Mesothelial cell of epicardium (in vitro differentiated cells): ENCODE data around the gene RAB5IF. TPM values are rescaled to one million over a fixed set of nuclear protein-coding genes. Genes with fewer than 3 reads are reported as not detected.

Experiments
- DNase-seq, 2 experiments: peaks; one replicate each; pipeline ENCODE4 v3.0.0; 2021; ENCODE audit warnings: low spot score in 2 of 2; ENCODE audit not compliant: unreplicated experiment in 2 of 2
- H3K27ac Mint-ChIP-seq: 2 replicates; pipeline ENCODE4 v1.8.0; 2021; ENCODE audit warnings: mixed read lengths
- H3K27me3 Mint-ChIP-seq: 2 replicates; pipeline ENCODE4 v1.8.0; 2021; ENCODE audit warnings: low read depth, mixed read lengths
- H3K36me3 Mint-ChIP-seq: 2 replicates; pipeline ENCODE4 v1.8.0; 2021; ENCODE audit warnings: mixed read lengths
- H3K4me1 Mint-ChIP-seq: 2 replicates; pipeline ENCODE4 v1.8.0; 2021; ENCODE audit warnings: mixed read lengths
- H3K4me3 Mint-ChIP-seq: 2 replicates; pipeline ENCODE4 v1.8.0; 2021; ENCODE audit warnings: mild to moderate bottlenecking, moderate library complexity, mixed read lengths
- H3K9me3 Mint-ChIP-seq: 2 replicates; pipeline ENCODE4 v1.8.0; 2021; ENCODE audit warnings: mixed read lengths
- total RNA-seq: library from RNA; stranded (reverse); gene quantifications from 3 replicates; pipeline ENCODE4 v1.2.1, GENCODE V29; 2021
- TF ChIP-seq, protein P1 (sequence below): fragments of 200-600 bp; sonication (generic); IDR thresholded peaks from one replicate; pipeline ENCODE4 v1.5.0; 2021; ENCODE audit warnings: antibody characterized with exemption; ENCODE audit not compliant: unreplicated experiment

The RAB5IF gene
- total RNA-seq, 1 donor from 2014 or later = 40.0 TPM

DNA sequence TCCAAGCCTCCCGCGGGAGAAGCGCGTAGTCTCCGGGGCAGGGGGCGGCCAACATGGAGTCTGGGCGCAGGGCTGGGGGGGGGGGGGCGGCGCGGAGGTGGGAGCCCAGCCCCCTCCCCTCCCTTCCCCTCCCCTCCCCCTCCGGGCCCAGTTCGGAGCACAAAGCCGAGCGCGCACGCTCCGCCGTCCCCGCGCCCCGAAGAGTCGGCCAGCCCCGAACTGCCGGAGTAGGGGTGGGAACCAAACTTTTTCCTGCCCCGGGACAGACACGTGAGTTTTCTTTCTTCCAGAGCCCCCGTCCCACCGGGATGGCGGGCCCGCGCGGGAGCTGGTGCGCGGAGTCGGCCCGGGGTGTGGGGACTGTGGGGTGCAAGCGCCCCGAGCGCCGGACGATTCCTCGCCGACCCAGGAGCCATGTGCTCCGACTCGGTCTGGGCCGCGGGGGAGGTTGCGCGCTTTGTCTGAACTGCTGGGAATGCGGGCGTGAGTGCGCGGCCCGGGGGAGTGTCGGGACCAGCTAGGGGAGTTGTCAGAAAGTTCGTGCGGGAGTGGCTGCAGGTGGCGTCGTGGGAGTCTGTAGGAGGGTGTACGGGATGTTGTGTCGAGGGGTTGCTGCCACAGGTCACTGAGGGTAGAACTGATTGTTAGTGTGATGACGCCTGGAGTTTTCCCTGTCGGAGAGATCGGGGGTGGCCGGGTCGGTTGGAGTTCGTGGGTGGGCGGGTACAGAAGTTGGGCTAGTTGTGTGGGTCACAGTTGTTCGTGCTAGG, 31.0 kb upstream of the RAB5IF start:
- Mint-ChIP-seq H3K4me3 (peak overlapping the region; percentile 81), H3K9me3 (no peaks in the 10 kb centered on the region), H3K27ac (peak overlapping the region; percentile 97), H3K27me3 (no peaks in the 10 kb centered on the region), H3K4me1 (peaks cover 45% of the 10 kb centered on the region), H3K36me3 (peaks cover 5% of the 10 kb centered on the region)
- TF ChIP-seq, protein P1, sequence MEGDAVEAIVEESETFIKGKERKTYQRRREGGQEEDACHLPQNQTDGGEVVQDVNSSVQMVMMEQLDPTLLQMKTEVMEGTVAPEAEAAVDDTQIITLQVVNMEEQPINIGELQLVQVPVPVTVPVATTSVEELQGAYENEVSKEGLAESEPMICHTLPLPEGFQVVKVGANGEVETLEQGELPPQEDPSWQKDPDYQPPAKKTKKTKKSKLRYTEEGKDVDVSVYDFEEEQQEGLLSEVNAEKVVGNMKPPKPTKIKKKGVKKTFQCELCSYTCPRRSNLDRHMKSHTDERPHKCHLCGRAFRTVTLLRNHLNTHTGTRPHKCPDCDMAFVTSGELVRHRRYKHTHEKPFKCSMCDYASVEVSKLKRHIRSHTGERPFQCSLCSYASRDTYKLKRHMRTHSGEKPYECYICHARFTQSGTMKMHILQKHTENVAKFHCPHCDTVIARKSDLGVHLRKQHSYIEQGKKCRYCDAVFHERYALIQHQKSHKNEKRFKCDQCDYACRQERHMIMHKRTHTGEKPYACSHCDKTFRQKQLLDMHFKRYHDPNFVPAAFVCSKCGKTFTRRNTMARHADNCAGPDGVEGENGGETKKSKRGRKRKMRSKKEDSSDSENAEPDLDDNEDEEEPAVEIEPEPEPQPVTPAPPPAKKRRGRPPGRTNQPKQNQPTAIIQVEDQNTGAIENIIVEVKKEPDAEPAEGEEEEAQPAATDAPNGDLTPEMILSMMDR = no peak
- DNase-seq = peak; percentile 67 to 80

DNA sequence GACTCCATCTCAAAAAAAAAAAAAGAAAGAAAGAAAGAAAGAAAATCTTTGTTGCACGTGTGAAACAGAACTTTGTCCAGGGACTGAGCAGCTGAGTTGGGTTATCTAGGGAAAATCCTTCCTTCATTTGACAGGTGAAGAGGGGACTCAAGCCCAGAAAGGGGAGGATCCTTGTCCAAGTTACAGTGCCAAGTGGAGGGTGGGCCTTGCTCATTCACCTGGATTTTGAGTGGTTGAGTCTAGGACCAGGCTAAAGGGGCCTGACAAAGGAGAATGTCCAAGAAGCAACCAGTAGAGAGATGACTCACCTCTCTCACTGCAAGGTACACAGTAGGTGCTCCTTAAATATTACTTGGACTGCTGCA, 29.5 kb upstream of the RAB5IF start:
- Mint-ChIP-seq H3K27ac (peak overlapping the region; percentile 97), H3K4me3 (peak overlapping the region; percentile 81), H3K4me1 (peaks cover 46% of the 10 kb centered on the region), H3K27me3 (no peaks in the 10 kb centered on the region), H3K9me3 (no peaks in the 10 kb centered on the region), H3K36me3 (peaks cover 12% of the 10 kb centered on the region)
- TF ChIP-seq, protein P1 = no peak
- no peak for DNase-seq

DNA sequence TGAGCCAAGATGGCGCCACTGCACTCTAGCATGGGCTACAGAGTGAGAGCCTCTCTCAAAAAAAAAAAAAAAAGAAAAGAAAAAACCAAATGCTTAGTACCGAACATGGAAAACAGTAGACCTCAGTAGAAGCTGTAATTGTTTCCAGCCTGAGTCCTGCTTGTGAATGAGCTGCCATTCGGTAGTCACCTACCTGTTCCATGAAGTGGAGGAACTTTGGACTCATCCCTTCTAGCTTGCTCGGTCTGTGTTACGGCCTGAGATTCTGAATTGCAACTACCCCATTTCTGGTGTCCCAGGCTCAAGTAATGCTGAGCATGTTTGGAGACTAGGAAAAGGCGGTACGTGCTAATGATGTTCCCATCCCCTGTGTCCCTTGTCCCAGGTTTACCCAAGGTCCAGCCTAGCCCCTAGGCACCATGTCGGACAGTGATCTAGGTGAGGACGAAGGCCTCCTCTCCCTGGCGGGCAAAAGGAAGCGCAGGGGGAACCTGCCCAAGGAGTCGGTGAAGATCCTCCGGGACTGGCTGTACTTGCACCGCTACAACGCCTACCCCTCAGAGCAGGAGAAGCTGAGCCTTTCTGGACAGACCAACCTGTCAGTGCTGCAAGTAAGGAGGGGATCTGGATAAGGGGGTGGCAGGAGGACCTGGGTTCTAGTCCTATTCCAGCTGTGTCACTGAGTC, 27.1 kb upstream of the RAB5IF start:
- TF ChIP-seq, protein P1 = no peak
- H3K27ac Mint-ChIP-seq = no peak overlapping the region
- no peaks in the 10 kb centered on the region for H3K27me3 Mint-ChIP-seq
- DNase-seq = no peak
- H3K4me3 Mint-ChIP-seq = no peak overlapping the region
- H3K36me3 Mint-ChIP-seq = peaks cover 16% of the 10 kb centered on the region
- H3K9me3 Mint-ChIP-seq = no peaks in the 10 kb centered on the region
- peaks cover 27% of the 10 kb centered on the region for H3K4me1 Mint-ChIP-seq

DNA sequence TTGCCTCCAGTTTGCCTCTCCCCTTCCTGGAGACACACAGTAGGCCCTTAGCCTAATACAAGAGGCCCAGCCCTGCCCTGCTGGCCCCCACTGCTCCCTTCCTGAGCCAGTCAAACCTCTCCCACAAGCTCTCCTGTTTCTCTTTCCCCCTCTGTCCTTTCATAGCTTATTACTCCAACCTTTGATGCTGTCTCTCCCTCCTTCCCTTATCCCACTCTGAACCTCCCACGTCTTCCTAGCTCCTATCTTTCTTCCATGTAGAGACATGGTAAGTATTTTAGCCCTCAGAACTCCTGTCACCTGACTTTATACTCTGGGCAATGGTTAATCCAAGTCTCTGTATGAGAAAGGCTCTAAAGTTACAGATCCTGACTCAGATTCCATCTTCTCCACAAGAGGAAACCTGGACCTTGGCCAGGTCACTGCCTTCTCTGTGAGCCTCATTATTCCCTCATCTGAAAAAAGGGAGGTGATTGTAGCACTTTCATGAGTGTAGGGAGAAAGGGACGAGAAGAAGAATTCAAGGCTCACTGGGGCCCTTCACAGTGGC, 25.5 kb upstream of the RAB5IF start:
- Mint-ChIP-seq H3K27me3 (no peaks in the 10 kb centered on the region), H3K4me1 (peaks cover 22% of the 10 kb centered on the region), H3K4me3 (no peak overlapping the region), H3K27ac (peak overlapping the region; percentile 35), H3K9me3 (no peaks in the 10 kb centered on the region), H3K36me3 (peaks cover 20% of the 10 kb centered on the region)
- DNase-seq = no peak
- TF ChIP-seq, protein P1 = no peak

DNA sequence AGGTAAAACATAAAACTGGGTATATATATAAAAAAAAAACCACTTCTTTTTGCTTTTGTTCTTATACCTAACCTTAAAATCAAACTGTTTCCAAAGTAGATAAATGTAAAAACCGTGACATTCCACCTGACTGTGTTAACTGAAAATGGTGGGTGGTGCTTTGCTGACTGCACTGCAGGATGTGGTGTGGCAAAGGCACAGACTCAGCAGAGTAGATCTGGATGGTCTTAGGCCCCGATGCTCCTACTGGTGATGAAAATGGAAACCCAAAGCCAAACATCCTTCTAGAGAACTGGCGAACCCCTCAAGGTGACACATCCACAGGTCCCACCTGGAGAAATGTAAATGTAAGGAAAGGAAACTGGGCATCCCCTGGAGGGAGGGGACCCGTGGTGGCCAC, 23.3 kb upstream of the RAB5IF start:
- peaks cover 9% of the 10 kb centered on the region for H3K4me1 Mint-ChIP-seq
- H3K36me3 Mint-ChIP-seq = peaks cover 20% of the 10 kb centered on the region
- no peak overlapping the region for H3K27ac Mint-ChIP-seq
- DNase-seq = no peak
- H3K9me3 Mint-ChIP-seq = no peaks in the 10 kb centered on the region
- no peaks in the 10 kb centered on the region for H3K27me3 Mint-ChIP-seq
- H3K4me3 Mint-ChIP-seq = no peak overlapping the region
- TF ChIP-seq, protein P1 = no peak
